Measurements from ENCODE around the gene RHCE.
"Not testable (repeated sequence)": the region's sequence is repeated elsewhere in the genome, so short reads cannot be mapped to it uniquely, and the experiment has no call there.

The RHCE gene

DNA sequence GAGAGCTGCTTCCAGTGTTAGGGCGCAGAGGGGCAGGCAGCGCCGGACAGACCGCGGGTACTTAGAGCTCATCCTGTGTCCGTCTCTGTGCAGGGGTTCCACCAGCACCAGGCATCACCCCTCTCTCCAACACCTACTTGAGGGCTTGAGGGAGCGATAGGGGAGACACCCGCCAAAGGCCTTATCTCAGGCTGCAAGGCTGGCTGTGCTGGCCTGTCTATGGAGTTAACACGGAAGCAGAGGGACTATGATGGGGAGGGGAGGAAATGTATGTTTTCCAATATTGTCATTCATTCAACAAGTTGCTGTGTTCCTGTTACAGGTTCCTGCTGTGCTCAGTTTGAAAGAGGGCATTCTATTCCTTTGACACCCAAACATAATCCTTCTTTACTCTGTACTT is at the start of gene RHCE:
Gene RHCE (minus strand): TSS at position 111 of the 400 bp plus-strand sequence. CDS start 39 bp downstream, at position 72.
- not testable (repeated sequence) for DNase-seq (ENCODE audit: low read depth in 2 of 2, low spot score in 1 of 2)

DNA sequence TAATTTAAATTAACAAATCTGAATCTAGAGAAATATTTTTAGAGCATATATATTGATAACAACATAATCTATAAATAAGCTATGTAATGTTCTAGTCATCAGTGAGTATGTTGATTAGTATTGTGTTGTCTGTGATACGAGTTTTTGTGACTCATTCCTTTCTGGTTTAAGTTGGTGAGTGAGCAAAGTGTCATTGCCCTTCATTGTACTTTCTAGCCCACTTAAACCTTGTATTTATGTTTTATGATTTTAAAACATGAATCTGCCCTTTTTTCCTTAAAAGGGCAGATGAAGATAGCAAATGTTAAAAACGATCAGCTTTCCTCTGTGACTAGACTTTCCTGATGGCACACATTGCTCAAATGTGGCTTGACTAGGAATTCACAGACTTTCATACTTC is 48.6 kb upstream of the RHCE start:
- no peak for DNase-seq (ENCODE audit: low read depth in 2 of 2, low spot score in 1 of 2)

DNA sequence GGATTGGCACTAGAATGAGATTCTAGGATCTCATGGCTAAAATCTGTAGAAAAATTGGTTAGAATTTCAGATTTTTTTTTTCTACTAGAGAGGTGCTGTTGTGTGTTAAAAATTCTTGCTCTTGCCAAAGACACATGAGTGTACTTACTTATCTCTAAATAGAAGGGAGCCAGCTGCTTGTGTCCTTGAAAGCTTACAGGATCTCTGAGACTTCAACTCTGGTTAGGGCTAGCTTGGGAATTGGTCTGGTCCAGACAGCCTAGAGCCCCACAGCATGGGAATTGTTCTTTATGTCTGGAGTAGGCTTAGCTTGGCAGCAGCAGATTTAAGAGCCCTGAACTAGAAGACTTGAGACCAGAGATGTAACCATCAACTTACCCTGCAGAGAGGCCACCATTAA is 47.4 kb upstream of the RHCE start:
- no peak for DNase-seq (ENCODE audit: low read depth in 2 of 2, low spot score in 1 of 2)

DNA sequence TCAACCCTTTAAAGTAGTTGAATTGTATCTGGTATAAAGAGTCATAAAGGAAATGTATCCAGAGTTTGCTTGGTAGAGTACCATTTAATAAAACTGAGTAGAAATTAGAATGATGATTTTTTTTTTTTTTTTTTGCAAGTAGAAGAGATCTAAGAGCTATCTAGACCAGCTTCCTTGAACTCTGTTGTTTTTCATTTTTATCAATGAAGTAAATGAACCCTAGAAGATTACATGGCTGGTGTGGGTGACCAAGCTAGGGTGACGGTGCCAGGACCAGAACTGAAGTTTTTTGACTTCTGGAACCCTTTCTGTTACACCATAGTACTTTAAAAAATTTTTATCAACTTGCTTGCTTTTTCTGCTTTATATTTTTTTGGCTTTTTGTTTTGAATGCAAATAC is 47.0 kb upstream of the RHCE start:
- no peak for DNase-seq (ENCODE audit: low read depth in 2 of 2, low spot score in 1 of 2)

DNA sequence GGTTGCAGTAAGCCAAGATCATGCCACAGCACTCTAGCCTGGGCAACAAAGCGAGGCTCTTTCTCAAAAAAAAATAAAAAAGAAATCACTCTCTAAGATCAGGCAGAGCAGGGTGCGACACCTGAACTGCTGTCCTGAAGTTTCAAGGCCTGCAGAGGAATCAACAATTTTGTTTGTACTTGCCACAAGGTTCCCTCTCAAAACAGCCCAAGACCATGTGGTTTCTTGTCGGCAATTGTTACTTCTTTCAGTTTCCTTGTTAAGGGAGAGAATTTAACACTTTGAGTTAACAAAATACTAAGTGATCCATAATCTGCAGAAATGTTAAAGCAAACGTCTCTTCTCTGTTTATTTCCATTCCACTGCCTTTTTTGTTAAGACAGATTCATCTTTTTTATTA is 46.6 kb upstream of the RHCE start:
- DNase-seq (ENCODE audit: low read depth in 2 of 2, low spot score in 1 of 2), result no peak

DNA sequence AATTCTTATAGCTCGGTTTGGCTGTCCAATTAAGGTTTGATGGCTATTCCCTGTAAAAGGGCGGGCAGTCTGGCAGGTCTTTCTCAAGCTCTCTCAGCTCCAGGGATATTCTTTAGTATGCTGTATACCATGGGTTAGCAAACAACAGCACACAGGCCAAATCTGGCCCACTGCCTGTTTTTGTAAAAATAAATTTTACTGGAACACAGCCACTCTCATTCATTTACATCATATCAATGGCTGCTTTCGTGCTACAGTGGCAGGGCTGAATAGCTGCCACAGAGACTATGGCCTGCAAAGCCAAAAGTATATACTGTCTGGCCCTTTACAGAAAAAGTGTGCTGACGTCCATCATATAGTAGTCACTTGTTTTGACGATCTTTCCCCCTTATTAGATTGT is 42.1 kb upstream of the RHCE start:
- DNase-seq (ENCODE audit: low read depth in 2 of 2, low spot score in 1 of 2), result no peak

DNA sequence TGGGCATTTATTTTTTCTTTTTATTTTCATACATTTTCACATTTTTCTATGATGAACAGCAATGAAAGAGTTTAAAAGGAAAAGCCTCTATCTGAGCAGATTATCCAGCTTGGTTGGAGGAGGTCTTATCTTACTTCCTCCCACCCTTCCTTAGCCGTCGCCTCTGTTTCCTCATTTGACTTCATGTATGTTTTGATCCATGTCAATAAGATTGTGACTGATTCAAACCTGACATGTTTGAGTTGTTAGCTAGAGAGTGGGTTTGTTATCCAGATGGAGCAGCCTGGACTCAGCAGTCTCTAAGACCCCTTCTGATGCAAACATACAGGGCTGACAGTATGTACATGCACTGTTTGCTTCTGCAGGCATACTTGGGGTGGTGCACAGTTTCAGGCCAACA is 41.2 kb upstream of the RHCE start:
- no peak for DNase-seq (ENCODE audit: low read depth in 2 of 2, low spot score in 1 of 2)

DNA sequence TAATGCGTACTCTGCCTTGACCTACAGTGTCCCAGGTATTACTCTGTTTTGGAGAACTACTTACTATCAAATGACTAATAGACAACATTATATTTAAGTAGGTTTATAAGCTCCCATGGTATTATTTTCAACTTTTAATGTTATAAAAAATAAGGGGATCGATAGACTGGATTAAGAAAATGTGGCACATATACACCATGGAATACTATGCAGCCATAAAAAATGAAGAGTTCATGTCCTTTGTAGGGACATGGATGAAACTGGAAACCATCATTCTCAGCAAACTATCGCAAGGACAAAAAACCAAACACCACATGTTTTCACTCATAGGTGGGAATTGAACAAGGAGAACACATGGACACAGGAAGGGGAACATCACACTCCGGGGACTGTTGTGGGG is 40.2 kb upstream of the RHCE start:
- DNase-seq (ENCODE audit: low read depth in 2 of 2, low spot score in 1 of 2), result not testable (repeated sequence)

DNA sequence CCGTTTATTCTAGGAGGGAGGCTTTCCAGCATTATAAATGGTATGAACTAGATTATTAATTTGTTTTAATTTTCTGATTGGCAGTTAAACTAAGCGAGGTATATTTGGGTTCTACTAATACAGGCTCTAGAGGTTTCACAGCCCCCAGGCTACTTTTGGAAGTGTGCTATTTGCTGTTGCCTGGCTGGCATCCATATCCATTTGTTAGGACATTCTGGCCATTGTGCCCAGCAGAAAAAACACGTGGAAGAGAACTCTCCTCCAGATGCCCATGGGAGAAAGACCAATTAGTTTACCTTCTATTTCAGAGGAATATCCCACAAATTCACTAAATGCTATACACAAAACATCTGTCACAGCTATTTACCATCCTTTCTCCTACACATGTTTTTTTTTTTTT is 39.4 kb upstream of the RHCE start:
- DNase-seq (ENCODE audit: low read depth in 2 of 2, low spot score in 1 of 2), result no peak

DNA sequence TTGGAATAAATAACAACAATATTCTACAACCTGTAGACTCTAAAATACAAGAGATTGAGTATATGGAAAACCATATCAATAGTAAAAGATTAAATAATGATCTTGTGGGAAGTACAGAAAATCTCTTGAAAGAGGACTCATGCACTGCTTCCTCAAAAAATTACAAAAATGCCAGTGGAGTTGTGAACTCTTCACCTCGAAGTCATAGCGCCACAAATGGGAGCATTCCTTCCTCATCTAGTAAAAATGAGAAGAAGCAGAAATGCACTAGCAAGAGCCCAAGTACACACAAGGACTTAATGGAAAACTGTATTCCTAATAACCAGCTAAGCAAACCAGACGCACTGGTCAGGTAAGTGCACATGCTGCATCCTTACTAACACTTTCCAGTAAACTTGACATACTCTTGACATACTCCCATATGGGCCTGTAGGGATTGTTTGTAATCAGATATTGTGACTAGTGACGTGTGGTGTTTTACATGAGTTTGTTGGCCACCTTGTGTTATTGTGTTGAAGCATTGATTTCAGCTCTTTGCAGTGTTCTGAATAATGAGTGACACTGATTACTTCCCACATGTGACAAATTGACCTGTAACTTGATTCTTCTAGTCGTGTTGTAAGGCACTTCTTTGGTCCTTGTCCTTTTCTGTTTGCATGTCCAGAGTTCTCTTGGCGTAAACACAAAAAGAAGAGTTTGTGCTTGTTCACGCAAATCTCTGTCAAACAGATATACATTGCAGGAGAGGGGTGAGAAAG is 38.1 kb upstream of the RHCE start:
- no peak for DNase-seq (ENCODE audit: low read depth in 2 of 2, low spot score in 1 of 2)

DNA sequence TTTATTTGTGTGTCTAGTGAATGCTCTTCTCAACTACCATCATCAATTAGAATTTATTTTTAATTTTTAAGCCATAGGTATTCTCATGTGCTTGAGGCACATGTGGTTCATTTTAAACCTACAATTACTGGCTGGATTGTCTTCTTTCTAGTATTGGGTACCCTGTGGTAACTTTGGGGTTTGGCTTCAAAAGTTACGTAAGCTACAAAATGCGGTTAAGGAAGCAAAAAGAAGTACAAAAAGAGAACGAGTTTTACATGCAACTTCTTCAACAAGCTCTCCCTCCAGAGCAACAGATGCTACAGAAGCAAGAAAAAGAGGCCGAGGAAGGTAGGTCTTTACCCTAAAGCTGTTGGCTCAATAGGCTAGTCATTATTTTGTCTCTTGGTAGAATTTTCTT is 35.9 kb upstream of the RHCE start:
- no peak for DNase-seq (ENCODE audit: low read depth in 2 of 2, low spot score in 1 of 2)

DNA sequence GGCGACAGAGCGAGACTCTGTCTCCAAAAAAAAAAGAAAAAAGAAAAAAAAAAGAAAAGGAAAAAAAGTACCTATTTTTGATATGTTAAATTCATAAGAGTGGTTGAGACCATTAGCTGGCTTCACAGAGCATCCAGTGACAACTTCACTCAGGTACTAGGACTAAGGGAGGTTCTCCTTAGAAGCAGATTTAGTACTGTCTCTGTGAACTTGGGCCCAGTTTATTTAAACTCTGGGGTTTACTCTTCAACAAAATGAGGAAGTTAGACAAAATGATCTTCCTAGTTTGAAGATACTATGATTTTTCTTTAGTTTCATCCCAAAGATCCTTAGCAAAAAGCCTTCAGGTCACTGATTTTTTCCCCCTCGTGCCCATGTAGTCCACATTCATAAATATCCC is 31.3 kb upstream of the RHCE start:
- no peak for DNase-seq (ENCODE audit: low read depth in 2 of 2, low spot score in 1 of 2)

DNA sequence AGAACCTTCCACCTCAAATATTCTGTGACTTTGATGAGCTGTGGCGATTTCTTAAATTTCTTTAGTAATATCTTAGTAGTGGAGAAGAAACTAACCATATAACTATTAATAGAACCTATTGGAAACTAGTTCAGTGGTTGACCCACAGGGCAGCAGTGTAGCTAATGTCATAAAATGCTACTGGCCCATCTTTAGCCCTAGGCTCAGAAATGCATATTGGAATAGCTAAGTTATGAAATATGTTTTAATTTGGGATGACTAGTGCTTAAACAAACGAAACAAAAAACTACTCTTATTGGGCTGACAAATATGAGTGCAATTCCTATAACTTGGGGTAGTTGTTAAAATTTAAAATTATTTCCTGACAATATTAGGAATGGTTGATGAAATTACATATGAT is 30.3 kb upstream of the RHCE start:
- DNase-seq (ENCODE audit: low read depth in 2 of 2, low spot score in 1 of 2), result no peak

DNA sequence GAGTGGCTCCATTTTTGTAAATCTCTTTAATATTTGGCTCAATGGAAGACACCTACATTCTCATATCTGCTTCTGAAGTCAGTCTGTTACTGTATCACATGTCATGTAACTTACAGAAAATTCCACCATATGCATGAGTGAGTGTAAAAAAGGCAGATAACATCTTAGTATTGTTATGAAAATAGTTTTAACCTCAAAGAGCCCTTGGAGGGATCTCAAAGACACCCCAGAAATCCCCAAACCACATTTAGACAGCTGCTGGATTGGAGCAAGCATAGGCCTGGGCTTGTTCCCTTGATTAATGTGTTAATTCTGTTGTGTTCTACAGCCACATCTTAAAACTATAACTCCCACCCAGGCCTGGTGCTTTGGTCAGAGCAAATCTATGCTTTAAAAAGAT is 26.9 kb upstream of the RHCE start:
- DNase-seq (ENCODE audit: low read depth in 2 of 2, low spot score in 1 of 2), result no peak

DNA sequence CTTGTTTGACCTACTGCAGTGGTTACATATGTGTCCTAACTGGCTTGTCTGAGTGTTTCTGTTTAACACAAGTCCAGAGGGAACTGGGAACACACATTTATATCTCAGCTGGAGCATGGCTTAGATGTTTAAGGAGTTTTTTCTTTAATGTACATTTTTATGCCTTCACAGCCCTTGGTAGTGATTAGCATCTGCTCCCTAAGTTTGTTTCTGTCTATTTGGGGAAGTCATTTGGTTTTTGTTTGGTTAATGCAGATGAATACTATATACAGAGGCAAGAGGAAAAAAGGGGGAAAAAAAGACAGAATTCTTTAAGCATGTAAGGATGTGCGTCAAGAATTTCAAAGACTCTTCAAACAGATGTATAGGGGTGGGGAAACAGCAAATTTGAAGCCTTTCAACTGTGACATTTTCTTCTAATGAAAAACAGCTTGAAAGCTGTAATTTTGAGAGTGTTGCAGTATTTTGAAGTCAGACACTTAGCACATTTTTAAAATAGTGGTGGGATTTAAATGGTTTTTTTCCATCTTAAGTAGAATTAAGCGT is 25.4 kb upstream of the RHCE start:
- no peak for DNase-seq (ENCODE audit: low read depth in 2 of 2, low spot score in 1 of 2)

DNA sequence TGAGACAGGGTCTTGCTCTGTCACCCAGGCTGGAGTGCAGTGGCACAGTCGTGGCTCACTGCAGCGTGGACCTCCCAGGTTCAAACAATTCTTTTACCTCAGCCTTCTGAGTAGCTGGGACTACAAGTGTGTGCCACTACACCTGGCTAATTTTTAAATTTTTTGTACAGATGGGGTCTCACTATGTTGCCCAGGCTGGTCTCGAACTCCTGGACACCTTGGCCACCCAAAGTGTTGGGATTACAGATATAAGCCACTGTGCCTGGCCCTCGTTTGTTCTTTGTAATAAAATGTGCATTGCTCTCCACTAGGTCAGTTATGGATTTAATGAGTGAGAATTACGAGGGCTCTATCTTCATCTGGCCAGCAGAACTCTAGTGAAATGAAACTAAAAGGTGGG is 24.0 kb upstream of the RHCE start:
- not testable (repeated sequence) for DNase-seq (ENCODE audit: low read depth in 2 of 2, low spot score in 1 of 2)

DNA sequence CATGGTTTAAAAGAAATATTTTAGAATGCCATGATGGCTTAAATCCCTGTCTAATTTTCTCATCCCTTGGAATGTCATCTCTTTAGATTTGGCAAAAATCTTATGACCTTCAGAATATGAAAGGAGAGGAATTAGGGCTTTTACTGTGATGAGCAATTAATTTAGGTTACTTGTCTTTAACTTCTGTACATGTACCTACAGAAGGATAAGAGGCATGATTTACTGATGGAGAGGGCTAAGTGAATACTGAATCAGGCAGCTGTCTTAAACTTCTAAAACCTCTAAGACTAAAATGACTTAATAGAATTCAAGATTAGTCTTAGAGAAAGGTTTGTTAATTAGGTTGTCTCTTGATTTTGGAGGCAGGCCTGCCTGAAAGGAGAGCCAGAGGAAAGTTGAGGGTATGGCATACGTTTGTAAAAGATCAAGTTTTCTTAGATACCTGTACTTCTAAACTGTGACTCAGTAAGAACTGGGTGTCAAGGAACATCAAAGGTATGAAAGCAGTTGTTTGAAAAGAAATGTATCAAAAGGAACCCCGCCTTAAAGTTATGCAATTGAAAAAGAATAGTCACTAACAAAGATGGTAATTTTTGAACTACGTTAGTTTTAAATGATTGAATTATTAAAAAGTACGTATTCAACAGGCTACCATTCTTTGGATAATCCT is 22.5 kb upstream of the RHCE start:
- DNase-seq (ENCODE audit: low read depth in 2 of 2, low spot score in 1 of 2), result no peak

DNA sequence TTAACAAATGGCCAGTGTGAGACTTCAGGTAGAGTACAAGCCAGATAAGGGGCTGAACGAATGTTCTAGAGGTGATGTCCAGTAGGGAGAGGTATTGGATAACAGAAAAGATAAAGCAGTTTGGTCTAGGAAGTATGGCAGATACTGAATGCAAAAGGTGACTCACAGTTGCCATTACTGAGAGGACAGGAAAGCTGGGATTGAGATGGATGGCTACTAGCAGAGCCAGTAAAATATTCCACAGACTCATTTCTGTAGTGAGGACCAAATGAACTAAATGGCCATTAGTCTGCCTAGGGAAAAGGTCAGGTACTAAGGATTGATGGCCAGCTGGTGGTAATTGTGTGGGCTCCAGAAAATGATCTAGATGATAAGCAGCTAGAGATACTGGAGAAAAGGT is 21.6 kb upstream of the RHCE start:
- no peak for DNase-seq (ENCODE audit: low read depth in 2 of 2, low spot score in 1 of 2)

DNA sequence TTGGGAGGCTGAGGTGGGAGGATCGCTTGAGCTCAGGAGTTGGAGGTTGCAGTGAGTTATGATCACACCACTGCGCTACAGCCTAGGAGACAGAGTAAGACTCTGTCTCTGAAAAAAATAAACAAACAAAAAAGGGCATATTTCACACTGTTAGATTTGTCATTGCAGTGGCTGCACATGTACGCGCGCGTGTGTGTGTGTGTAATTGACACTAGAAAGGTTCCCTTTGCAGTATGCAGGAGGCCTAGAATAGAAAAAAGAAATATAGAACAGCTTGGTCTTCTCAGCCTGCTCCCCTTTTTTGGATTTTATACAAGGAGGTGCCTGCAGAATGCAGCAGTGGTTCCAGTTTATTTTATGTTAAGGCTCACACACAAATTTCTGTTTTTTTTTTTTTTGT is 18.7 kb upstream of the RHCE start:
- DNase-seq (ENCODE audit: low read depth in 2 of 2, low spot score in 1 of 2), result no peak

DNA sequence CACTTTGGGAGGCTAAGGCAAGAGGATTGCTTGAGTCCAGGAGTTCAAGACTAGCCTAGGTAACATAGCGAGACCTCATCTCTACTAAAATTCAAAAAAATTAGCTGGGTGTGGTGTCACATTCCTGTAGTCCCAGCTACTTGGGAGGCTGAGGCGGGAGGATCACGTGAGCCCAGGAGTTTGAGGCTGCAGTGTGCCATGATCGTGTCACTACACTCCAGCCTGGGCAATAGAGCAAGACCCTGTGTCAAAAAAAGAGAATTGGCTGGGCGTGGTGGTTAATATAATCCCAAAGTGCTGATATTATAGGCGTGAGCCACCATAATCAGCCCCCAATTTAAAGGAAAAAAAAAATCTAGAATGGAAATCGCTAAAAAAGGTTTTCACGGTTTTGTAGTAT is 17.0 kb upstream of the RHCE start:
- DNase-seq (ENCODE audit: low read depth in 2 of 2, low spot score in 1 of 2), result no peak

DNA sequence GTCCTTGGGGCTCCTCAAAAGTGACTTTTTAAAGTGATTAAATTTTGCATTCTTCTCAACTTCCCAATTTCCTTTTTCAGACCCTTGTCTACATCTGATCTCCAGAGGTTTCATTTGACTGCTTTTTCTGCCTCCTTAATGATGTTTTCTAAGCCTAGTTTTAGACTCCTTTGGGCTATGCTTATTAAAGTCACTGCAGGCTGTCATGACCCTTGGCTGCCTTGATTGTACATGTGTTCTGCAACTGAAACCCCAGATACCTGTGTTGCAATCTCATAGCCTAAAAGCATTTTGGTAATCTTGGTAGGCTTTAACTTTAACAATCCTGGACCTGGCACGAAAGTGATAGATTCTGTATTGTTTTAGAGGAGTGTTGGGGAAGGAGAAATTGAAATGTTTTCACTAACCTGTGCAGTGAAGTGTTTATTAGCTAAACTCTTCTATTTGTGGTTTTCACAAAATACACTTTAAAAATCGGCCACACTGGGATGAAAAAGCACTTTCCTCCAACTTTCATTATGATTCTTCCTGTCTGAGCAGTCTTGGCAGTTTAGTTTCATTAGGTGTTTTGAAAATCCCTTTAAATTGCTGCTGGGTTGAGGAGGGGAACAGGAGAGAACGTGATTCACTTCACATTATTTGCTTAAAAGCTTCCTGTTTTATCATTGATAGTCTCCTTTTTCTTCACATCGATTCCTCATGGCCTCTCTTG is 14.9 kb upstream of the RHCE start:
- no peak for DNase-seq (ENCODE audit: low read depth in 2 of 2, low spot score in 1 of 2)

All from stimulated activated CD8-positive, alpha-beta memory T cell treated with anti-CD3 and anti-CD28 coated beads, Interleukin-4, amount 100 ng/mL, for 4 hours (primary cell).